Measurements from ENCODE around the gene UBE2J2. TPM values are rescaled to one million over a fixed set of nuclear protein-coding genes. Genes with fewer than 3 reads are reported as not detected.
A peak's percentile ranks its signal among the peaks of the same experiment; 100 is the strongest.

Gene UBE2J2
- total and polyA plus RNA-seq, 2 of the 13 experiments (the other 11 are each of a cell fraction or from before 2014, with no cell fraction given) = 25.4 to 29.4 TPM

- TF ChIP-seq ATRX (CRISPR knock-in tag; IDR thresholded peaks at IDR 0.05; ENCODE audit: borderline replicate concordance) (no peak), XRCC5 (optimal IDR thresholded peaks at IDR 0.05; ENCODE audit: low read length) (peak; percentile 68), RXRB (CRISPR knock-in tag; IDR thresholded peaks at IDR 0.05; ENCODE audit: borderline replicate concordance) (no peak), ZBTB21 (CRISPR knock-in tag; IDR thresholded peaks at IDR 0.05) (no peak), ZNF296 (CRISPR knock-in tag; conservative IDR thresholded peaks at IDR 0.05) (no peak), ZGPAT (CRISPR knock-in tag; IDR thresholded peaks at IDR 0.05) (no peak), FIP1L1 (IDR thresholded peaks at IDR 0.05; ENCODE audit: borderline replicate concordance, insufficient read depth, low read depth, low read length) (0 out of 2 replicates have a peak, but pooled peaks have one; percentile 37), ZNF468 (CRISPR knock-in tag; IDR thresholded peaks at IDR 0.05) (no peak), RNF219 (CRISPR knock-in tag; IDR thresholded peaks at IDR 0.05) (no peak), ATF5 (CRISPR knock-in tag; IDR thresholded peaks at IDR 0.05; ENCODE audit: low read depth) (no peak), ZSCAN31 (CRISPR knock-in tag; IDR thresholded peaks at IDR 0.05; ENCODE audit: low read depth) (no peak), BRD4 (CRISPR knock-in tag; IDR thresholded peaks at IDR 0.05) (no peak), BRCA1 (CRISPR knock-in tag; IDR thresholded peaks at IDR 0.05) (no peak), SUZ12 (IDR thresholded peaks at IDR 0.05; ENCODE audit: low read depth, low read length) (no peak), ZFP62 (CRISPR knock-in tag; IDR thresholded peaks at IDR 0.05) (no peak), ZNF547 (CRISPR knock-in tag; IDR thresholded peaks at IDR 0.05) (no peak; the same call in 1 of the 2 replicates), POGK (CRISPR knock-in tag; conservative IDR thresholded peaks at IDR 0.05) (no peak), MED1 (CRISPR knock-in tag; IDR thresholded peaks at IDR 0.05) (peak; percentile 46; the same call in 1 of the 2 replicates), RNF2 (conservative IDR thresholded peaks at IDR 0.05; ENCODE audit: low read depth) (no peak), ETV5 (CRISPR knock-in tag; IDR thresholded peaks at IDR 0.05; ENCODE audit: borderline replicate concordance) (no peak; the same call in 1 of the 2 replicates), RBFOX2 (IDR thresholded peaks at IDR 0.05; ENCODE audit: low read depth, low read length) (peak; percentile 75), ZNF691 (CRISPR knock-in tag; IDR thresholded peaks at IDR 0.05; ENCODE audit: borderline replicate concordance, low read depth) (no peak; the same call in 1 of the 2 replicates), HOXA5 (CRISPR knock-in tag; IDR thresholded peaks at IDR 0.05) (no peak), RBAK (CRISPR knock-in tag; IDR thresholded peaks at IDR 0.05) (no peak)
Measured at GRCh38 chr1:1240822-1241587, 32.6 kb downstream of the UBE2J2 start (continued).

All from HepG2 (cell line).